ENCODE measurements around the gene HNMT.
"Not testable (repeated sequence)": the region's sequence is repeated elsewhere in the genome, so short reads cannot be mapped to it uniquely, and the experiment has no call there.

The HNMT gene

DNA sequence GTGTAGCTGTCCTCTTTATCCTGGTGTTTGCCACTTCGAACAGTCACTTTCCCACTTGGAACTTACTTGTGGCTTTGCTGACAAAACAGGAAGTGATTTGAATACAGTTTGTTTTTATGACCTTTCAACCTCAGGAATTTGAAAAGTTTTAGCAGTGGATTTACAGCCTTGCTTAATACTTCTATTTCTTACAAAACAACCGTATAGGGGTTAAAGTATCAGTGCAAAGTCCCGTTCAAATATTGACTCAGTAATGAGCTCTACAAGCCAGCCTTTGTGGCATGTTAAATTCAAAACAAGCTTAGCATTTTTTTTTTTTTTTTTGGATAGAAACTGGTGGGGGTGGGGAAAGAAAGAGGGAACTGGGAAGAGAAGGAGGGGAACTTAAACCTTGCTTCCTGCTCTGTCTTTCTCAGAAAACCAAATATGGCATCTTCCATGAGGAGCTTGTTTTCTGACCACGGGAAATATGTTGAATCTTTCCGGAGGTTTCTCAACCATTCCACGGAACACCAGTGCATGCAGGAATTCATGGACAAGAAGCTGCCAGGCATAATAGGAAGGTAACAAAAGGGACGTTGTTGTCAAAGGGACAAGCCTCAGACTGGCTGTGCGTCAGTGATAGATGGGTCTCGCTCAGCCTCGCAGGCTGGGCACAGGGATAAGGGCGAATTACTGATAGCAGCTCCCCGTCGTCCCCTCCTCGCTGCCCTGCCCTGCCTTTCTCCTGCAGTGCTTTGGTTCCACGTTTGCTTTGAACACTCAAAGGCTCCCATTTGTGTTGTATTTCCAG lies at the start of gene HNMT:
TSS of gene HNMT (plus strand) at position 408 of the 793 bp plus-strand sequence. CDS start at position 427, 19 bp downstream.
- DNase-seq: no peak

DNA sequence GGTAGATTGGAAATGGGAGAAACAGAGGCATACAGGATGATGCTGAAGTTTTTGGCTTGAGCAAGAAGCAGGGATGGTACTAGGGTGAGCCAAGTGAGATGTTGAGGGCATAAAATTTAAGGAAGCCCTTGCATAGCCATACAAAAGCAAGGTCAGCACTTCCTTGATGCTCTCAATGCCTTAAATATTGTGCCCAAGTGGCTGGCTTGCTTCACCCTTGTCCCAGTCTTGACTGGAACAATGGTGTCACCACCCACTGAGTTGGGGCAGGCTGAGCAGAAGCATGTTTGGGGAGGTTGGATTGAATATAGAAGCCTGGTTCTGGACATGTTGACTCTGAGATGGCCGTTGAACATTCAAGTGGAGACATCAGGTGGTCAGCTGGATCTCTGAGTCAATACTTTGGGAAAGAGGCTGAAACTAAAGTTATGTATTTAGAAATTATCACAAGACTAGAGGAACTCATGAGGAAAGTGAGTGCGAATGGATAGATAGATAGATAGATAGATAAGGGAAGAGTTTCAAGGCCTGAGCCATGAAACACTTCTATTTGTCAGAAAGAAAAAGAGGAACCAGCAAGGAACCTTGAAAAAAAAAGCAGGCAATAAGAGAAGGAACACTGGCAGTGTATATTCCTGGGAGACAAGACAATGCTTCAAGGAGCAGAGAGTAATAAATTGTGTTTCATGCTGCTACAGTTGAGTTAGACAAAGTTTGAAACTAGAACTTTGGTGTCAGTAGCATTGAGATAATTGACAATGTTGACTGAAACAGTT lies 43.0 kb upstream of the HNMT start:
- no peak for DNase-seq

GRCh38 chr2:137922171-137922570 lies 42.1 kb upstream of the HNMT start:
- not testable (repeated sequence) for DNase-seq

DNA sequence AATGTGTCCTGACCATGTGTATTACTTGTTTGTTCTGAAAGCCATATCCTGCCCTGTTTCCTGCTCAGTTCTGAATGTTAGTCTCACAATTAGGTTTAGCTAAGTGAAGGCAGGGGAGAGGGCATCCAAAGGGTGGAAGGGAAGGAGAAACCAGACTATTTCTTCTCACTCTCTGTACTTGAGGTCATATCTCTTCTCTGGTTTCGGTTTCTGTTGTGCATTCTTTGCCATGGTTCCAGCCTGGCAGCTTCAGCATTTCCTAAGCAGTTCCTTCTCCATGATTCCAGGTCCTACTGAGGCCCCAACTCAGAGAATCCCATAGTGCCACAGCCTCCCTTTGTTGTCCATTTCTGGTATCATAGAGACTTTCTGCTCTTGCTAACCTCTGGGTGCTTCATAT lies 40.3 kb upstream of the HNMT start:
- DNase-seq: no peak

DNA sequence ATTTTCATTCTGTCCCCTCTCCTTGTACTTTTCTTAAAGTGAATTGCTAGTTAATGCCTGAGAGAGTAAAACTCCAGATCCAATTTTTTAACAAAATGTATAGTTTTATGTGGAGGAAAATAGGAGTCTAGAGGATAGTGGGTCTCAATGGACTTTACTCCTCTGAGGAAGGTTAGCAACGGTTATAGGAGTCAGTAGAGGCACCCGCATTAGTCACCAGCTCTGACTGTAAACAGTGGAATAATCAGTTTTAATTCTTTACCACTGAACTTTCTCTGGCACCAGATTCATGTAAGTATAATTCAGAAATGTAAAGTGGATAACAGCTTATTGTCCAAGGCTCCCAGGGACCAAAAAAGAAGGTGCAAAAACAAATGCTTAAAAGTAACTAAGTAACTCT lies 38.7 kb upstream of the HNMT start:
- no peak for DNase-seq

DNA sequence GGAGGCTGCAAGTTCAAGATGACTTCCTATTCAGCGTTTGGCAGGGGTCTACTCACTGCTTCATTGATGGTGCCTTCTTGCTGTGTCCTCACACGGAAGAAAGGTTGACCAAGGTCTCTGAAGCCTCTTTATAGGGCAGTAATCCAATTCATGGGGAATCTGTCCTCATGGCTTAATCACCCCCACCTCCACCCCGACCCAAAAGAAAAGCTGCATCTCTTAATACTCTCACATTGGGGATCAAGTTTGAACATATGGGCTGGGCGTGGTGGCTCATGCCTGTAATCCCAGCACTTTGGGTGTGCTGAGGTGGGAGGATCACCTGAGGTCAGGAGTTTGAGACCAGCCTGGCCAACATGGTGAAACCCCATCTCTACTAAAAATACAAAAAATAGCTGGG lies 36.4 kb upstream of the HNMT start:
- no peak for DNase-seq

DNA sequence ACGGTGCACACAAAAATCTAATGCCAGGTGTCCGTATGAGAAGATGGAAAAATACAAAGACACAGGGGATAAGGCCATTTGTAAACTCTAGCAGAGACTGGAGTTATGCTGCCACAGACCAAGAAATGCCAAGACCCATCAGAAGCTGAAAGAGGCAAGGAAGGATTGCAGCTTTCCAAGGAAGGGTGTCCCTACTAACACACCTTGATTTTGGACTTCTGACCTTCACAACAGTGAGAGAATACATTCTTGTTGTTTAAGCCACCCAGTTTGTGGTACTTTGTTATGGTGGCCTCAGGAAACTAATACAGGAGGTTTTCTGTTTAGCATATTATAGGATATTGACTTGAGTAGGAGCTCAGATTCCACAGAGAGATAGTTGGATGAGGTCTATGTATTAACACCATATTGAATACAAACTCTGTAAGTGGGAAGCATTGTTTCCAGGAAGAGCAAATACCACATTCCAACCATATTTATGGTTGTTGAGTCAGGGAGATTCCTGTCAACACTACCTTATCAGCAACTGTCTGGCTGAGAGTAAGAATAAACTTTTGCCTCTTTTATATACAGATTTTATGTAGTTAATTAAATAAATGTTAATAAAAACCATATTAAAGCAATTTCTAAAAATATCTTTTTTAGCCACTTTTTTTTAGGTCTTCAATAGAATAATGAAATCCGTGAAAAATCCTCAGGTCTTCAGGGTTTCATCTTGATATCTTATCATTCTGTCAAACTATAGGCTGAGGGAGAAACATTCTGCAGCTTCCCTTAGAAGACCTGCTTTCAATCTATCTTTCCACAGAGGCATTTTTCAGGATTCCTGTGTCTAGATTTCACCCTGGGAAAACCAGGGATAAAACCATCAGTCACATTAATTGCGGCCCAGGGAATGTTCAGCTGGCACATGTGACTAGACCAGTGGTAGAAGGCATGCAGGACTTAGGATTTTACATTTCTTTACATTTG lies 35.4 kb upstream of the HNMT start:
- no peak for DNase-seq

GRCh38 chr2:137929519-137929916 lies 34.8 kb upstream of the HNMT start:
- no peak for DNase-seq

- DNase-seq: no peak
Observed at GRCh38 chr2:137930146-137930545, 34.1 kb upstream of the HNMT start.

DNA sequence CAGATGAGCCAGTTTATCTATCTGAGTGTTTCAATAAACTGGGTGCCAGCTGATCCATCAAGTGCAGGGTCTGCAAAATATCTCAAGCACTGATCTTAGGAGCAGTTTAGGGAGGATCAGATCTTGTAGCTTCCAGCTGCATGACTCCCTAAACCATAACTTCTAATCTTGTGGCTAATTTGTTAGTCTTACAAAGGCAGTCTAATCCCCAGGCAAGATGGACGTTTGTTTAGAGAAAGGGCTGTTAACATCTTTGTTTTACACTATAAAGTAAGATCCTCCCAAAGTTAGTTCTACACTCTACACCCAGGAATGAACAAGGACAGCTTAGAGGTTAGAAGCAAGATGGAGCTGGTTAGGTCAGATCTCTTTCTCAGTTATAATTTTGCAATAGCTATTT lies 28.7 kb upstream of the HNMT start:
- DNase-seq: no peak

GRCh38 chr2:137937246-137937645 lies 27.0 kb upstream of the HNMT start:
- no peak for DNase-seq

DNA sequence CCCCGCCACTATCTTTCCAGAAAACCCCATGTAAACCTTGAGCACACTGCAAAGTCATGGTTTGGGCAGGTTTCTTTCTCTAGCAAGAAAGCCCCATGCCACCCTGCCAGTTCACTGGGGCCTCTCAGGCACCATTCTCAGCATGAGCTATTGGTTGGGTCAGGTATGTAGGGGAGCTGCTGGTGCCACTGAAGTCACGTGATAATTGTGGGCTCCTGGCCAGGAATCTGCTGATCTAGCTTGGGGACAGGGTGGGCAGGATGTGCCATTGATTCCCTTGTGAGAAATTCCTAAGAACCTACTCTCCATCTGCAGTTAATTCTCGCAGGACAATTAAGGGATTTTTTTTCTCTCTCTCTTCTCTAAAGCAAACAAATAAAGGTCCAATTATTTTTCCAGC lies 26.5 kb upstream of the HNMT start:
- DNase-seq: no peak

GRCh38 chr2:137938204-137938603 lies 26.1 kb upstream of the HNMT start:
- DNase-seq: no peak

- DNase-seq: no peak
Observed at GRCh38 chr2:137939026-137939425, 25.2 kb upstream of the HNMT start.

- DNase-seq: no peak
Observed at GRCh38 chr2:137940154-137940553, 24.1 kb upstream of the HNMT start.

- no peak for DNase-seq
Observed at GRCh38 chr2:137942037-137942832, 22.0 kb upstream of the HNMT start.

DNA sequence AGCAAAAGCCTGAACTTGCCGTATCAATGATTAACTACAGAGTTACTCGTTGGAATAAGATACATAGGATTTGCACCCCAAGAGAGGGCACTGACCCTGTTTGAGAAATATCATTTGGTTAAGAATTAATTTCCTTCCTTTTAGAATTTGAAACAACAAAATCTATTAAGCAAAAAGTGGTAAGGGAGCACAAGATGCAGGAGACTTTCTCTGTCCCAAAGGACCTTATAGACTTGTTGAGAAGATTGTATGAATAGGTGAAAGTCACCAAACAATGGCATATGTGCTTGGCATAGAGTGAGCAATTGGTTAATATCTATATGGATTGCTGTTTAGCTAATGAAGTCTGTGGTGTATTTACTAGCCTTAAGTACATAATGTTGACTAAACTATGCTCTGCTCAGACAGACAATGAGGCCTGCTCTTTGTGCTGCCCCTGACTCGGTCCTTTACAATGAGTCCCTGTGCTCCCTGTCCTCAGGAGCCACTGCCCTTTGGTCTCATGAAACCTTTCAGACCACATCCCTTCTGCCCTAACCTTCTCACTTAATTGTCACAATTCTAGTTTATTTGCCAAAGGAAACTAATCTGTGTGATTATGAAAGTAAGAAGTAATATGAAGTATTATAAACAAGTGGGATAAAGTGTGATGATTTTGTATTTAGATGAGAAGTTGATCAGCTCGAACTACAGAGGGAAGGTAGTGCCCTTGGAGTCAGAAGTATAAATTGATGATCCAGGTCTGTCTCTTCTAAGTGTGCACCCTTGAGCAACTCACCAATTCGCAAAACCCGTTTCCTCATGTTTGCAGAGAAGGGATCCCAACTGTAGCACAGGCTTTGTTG lies 21.2 kb upstream of the HNMT start:
- DNase-seq: no peak

GRCh38 chr2:137943678-137944347 lies 20.5 kb upstream of the HNMT start:
- no peak for DNase-seq

GRCh38 chr2:137944714-137945113 lies 19.6 kb upstream of the HNMT start:
- no peak for DNase-seq

GRCh38 chr2:137945229-137945628 lies 19.0 kb upstream of the HNMT start:
- no peak for DNase-seq

- no peak for DNase-seq
Observed at GRCh38 chr2:137946227-137946626, 18.0 kb upstream of the HNMT start.

Measured in stimulated activated CD4-positive, alpha-beta T cell treated with anti-CD3 and anti-CD28 coated beads, Interleukin-15, amount 100 ng/mL, for 24 hours (primary cell).